Measurements from ENCODE around the gene SKAP1.
"Not testable (repeated sequence)": the region's sequence is repeated elsewhere in the genome, so short reads cannot be mapped to it uniquely, and the experiment has no call there.

DNA sequence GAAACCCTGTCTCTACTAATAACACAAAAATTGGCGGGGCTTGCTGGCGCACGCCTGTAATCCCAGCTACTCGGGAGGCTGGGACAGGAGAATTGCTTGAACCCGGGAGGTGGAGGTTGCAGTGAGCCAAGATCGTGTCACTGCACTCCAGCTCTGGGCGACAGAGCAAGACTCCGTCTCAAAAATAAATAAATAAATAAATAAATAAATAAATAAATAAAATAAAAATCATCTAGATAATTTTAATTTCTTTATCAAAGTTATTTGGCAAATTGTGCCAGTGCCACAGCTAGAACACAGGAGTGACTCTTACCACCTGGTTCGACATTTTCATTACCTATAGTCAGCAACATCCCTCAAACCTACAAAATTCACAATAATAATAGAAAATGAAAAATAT, 143.1 kb downstream of the SKAP1 start:
- TF ChIP-seq POLR2AphosphoS5 (IDR thresholded peaks at IDR 0.05; ENCODE audit: low read depth, low read length); POLR2A (IDR thresholded peaks at IDR 0.05; ENCODE audit: low read depth, low read length); TAF1 (IDR thresholded peaks at IDR 0.05; ENCODE audit: borderline replicate concordance, low read depth, low read length): not testable (repeated sequence)

Data from GM12892 (cell line).